A549 (cell line): ENCODE data around the gene RASA2.

Experiments used
- CTCF ChIP-seq: fragments of >200 bp; sonication (Bioruptor Twin); formaldehyde crosslinking; IDR thresholded peaks from 3 replicates; pipeline ENCODE4 v1.5.1; 2016
- MAX ChIP-seq: IDR thresholded peaks from 2 replicates; pipeline ENCODE4 v1.6.1; 2012
- RAD21 ChIP-seq, 2 experiments: fragments of >200 bp in 1 of 2; sonication (Bioruptor Twin) in 1 of 2; formaldehyde crosslinking in 1 of 2; IDR thresholded peaks in 1 of 2; conservative IDR thresholded peaks in 1 of 2; 2 replicates in 1 of 2; 3 replicates in 1 of 2; pipeline ENCODE4 v1.6.1; 2012 to 2018; ENCODE audit warnings: inconsistent platforms in 1 of 2

DNA sequence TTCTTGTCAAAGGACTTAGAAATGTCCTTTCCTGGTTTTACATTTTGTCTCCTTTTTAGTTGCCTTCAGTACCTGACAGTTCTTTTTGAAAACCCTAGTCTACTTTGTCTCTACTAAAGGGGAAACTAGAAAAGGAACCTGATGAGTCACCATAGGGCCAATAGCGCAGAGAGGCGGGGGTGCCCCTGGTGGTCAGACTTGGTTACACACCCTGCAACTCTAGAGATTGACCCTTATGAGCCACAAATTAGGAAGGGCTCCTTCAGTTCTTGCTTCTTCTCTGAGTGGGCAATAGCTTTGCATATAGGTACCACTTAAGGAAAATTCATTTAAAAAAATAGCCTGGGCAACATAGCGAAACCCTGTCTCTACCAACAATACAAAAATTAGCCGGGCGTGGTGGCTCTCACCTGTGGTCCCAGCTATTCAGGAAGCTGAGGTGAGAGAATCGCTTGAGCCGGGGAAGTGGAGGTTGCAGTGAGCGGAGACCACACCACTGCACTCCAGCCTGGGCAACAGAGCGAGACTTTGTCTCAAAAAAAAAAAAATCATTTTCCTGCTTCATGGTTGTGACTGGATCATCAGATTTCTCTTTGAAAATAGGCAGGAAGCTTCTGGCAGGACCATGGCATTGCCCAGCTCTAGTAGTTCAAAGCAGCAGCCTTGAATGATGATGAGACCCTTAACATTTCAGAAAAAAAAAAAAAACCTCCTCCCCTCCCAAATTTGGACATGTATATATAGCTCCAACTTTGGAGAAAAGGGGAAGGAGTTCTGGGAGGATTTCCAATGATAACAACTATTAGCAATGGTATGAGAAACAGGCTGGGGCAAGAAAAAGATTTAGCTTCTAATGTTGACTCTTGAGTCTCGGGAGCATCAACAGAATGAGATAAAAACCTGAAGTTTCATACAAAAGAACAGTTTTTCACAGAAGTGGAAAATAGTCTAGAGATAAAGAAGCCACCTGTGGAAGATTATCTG, 45.2 kb upstream of the RASA2 start:
- TF ChIP-seq RAD21 (conservative IDR thresholded peaks at IDR 0.05 in 1 of 2, IDR thresholded peaks at IDR 0.05 in 1 of 2) (peak; percentile 62 to 71), MAX (no peak), CTCF (peak; percentile 61)
